HepG2 (cell line): ENCODE results near the gene FIBP. TPM values are rescaled to one million over a fixed set of nuclear protein-coding genes. Genes with fewer than 3 reads are reported as not detected.

ENCODE experiments used
- ARID5B ChIP-seq: IDR thresholded peaks from 2 replicates; pipeline ENCODE4 v1.4.0; 2020; ENCODE audit warnings: mild to moderate bottlenecking, missing genetic modification reagents
- HNRNPK ChIP-seq: fragments of 200-400 bp; formaldehyde crosslinking; IDR thresholded peaks from 2 replicates; pipeline ENCODE4 v1.6.1; 2018; ENCODE audit warnings: low read length, low read depth, moderate library complexity, mild to moderate bottlenecking; ENCODE audit not compliant: poor library complexity, severe bottlenecking
- PATZ1 ChIP-seq: sonication (generic); formaldehyde crosslinking; IDR thresholded peaks from 2 replicates; pipeline ENCODE4 v1.4.0; 2020; ENCODE audit warnings: missing genetic modification reagents
- SCMH1 ChIP-seq: sonication (generic); formaldehyde crosslinking; IDR thresholded peaks from 2 replicates; pipeline ENCODE4 v1.9.0; 2021; ENCODE audit warnings: missing genetic modification reagents, mild to moderate bottlenecking, borderline replicate concordance
- TRIM24 ChIP-seq: sonication (generic); formaldehyde crosslinking; IDR thresholded peaks from 2 replicates; pipeline ENCODE4 v1.8.0; 2022; ENCODE audit warnings: mild to moderate bottlenecking, missing genetic modification reagents
- UBTF ChIP-seq: sonication (generic); formaldehyde crosslinking; IDR thresholded peaks from 2 replicates; pipeline ENCODE4 v1.4.0; 2020; ENCODE audit warnings: mild to moderate bottlenecking, missing genetic modification reagents
- XBP1 ChIP-seq: sonication (generic); formaldehyde crosslinking; IDR thresholded peaks from 2 replicates; pipeline ENCODE4 v1.5.0; 2020; ENCODE audit warnings: missing genetic modification reagents
- YEATS4 ChIP-seq: sonication (generic); formaldehyde crosslinking; IDR thresholded peaks from 2 replicates; pipeline ENCODE4 v1.4.0; 2020; ENCODE audit warnings: missing genetic modification reagents, borderline replicate concordance
- ZBTB4 ChIP-seq: sonication (generic); formaldehyde crosslinking; IDR thresholded peaks from 2 replicates; pipeline ENCODE4 v1.4.0; 2020; ENCODE audit warnings: missing genetic modification reagents, mild to moderate bottlenecking, borderline replicate concordance
- ZNF121 ChIP-seq: sonication (generic); formaldehyde crosslinking; IDR thresholded peaks from 2 replicates; pipeline ENCODE4 v1.5.0; 2020; ENCODE audit warnings: mild to moderate bottlenecking, missing genetic modification reagents
- ZNF33A ChIP-seq: sonication (generic); formaldehyde crosslinking; IDR thresholded peaks from 2 replicates; pipeline ENCODE4 v1.5.1; 2020; ENCODE audit warnings: missing genetic modification reagents, mild to moderate bottlenecking, moderate library complexity, borderline replicate concordance
- ZNF414 ChIP-seq: sonication (generic); formaldehyde crosslinking; IDR thresholded peaks from 2 replicates; pipeline ENCODE4 v1.5.0; 2020; ENCODE audit warnings: missing genetic modification reagents
- ZNF670 ChIP-seq: sonication (generic); formaldehyde crosslinking; IDR thresholded peaks from 2 replicates; pipeline ENCODE4 v1.8.0; 2022; ENCODE audit warnings: mild to moderate bottlenecking, missing genetic modification reagents, borderline replicate concordance
- polyA plus RNA-seq, 8 experiments: library from polyadenylated mRNA; depleted of rRNA in 3 of 8; stranded (reverse) in 7 of 8; unstranded in 1 of 8; fragments of >200 nt; fragmentation: Illumina TruSeq in 4 of 8; extraction: Trizol in 4 of 8; gene quantifications; 2 replicates each; pipeline versions ENCODE4 v1.2.1 to v1.2.3, GENCODE V29; 2011 to 2016; ENCODE audit warnings: low read depth in 4 of 8, missing spikeins in 1 of 8, mixed read lengths in 1 of 8; ENCODE audit not compliant: insufficient read depth in 1 of 8
- total RNA-seq, 5 experiments: library from RNA; depleted of rRNA; stranded (reverse); fragments of >200 nt; fragmentation: Illumina TruSeq; extraction: Trizol; gene quantifications; 2 replicates each; pipeline ENCODE4 v1.2.3, GENCODE V29; 2016; ENCODE audit warnings: low read depth in 1 of 5

Gene FIBP
- total and polyA plus RNA-seq, 2 of the 13 experiments (the other 11 are each of a cell fraction or from before 2014, with no cell fraction given) = 42.9 to 62.1 TPM

GRCh38 chr11:65873318-65874156 lies 14.7 kb downstream of the FIBP start (continued):
- TF ChIP-seq ARID5B (CRISPR knock-in tag) (peak; percentile 63), SCMH1 (CRISPR knock-in tag) (no peak), TRIM24 (no peak), HNRNPK (peak; percentile 66), ZBTB4 (CRISPR knock-in tag) (peak; percentile 53; the same call in 1 of the 2 replicates), ZNF670 (peak; percentile 80), PATZ1 (CRISPR knock-in tag) (peak; percentile 73), ZNF414 (peak; percentile 79), ZNF33A (CRISPR knock-in tag) (0 out of 2 replicates have a peak, but pooled peaks have one; percentile 75), YEATS4 (CRISPR knock-in tag) (peak; percentile 58; the same call in 1 of the 2 replicates), UBTF (CRISPR knock-in tag) (0 out of 2 replicates have a peak, but pooled peaks have one; percentile 11), ZNF121 (peak; percentile 97), XBP1 (CRISPR knock-in tag) (no peak)
